NCI-H1436 treated with DMSO at 0.1 percent for 48 hours (cell line): ENCODE data around the gene DCLRE1B.

Experiments used
- DNase-seq: peaks from one replicate; lab custom pipeline; 2025; lab: John Stamatoyannopoulos, UW

Gene DCLRE1B

DNA sequence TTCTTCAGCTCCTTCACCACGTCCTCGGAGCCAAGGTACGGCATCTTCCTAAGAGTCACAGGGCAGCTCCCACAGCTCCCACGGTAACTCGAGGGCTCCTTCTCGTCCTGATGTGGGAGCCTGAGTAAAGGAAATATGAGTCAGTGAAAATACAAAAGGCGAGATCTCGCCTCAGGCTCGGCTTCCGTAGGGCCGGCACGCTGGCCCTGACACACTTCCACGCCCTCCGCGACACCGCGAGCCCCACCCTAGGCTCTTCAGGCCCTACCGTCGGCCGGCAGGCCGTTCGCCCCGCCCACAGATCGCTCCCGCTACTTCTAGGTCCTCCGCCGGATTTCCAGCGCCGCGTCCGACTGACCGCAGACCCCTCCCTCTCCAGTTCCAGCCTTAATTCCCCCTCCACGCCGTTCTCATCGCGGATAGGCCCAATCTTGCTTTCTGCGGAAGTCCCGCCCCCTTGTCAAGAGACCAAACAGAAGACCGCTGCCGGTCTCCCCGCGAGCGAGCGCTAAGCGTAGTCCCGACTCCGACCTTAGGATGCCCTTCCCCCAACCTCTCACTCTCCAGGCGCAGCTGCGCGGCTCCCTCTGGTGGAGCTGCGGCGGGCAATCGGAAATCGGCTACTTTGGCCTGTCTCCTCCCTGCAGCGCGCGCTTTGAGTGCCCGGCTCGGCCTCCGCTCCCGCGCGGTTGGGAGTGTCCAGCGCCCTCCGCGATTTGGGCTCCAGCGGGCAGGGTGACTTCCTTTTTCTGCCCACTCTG, at the start of gene DCLRE1B, which contains the start of gene AP4B1:
Gene DCLRE1B, plus strand, starts transcription at position 653 of the 761 bp plus-strand sequence. CDS start 261 bp downstream, outside the sequence.
Gene AP4B1, minus strand, starts transcription at position 126 of the 761 bp plus-strand sequence. Its CDS starts 82 bp downstream, at position 44.
- DNase-seq = peak; percentile 95

DNA sequence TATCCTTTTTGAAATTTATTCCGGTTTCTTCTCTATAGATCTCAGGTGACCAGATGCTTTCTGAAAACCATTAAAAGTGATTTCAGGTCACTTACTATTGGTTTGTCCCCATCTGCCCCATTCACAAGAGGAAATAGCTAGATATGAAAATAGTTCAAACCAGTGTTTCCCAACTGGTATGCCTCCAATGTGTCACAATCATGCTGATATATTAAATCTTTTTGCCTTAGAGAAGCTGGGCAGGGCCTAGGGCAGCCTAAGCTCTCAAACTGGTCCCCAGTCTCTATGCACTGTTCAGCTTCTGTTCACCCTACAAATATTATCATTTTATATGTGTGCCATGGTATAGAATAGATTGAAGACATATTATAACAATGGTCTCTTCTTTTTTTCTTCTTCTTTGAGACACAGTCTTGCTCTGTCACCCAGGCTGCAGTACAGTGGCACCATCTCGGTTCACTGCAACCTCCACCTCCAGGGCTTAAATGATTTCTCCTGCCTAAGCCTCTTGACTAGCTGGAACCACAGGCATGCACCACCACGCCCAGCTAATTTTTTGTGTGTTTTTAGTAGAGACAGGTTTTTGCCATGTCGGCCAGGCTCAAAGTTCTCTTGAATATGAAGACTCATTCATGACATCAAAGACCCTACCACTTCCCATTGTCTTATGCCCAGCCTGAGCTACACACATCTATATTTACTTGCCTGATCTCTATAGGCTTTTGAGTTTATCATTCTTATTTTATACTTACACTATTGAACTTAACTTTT, 49.3 kb upstream of the DCLRE1B start:
- no peak for DNase-seq

DNA sequence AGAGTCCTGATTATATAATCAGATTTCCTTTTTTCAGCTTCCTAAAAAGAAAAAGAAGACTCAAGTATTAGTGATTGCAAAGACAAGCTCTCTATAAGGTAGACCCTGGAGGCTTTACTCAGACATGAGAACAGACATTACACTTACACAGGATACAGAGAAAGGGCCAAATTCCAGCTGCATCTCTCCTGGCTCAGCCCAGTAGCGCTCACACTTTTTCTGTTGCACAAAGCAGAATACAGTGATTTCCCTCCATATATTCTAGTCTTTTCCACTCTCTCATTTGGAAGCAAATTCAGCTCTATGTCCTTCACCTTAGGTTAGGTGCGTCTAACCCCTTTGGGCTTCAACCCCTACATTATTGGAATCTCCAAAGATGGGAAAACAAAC, 48.7 kb upstream of the DCLRE1B start:
- DNase-seq = no peak

DNA sequence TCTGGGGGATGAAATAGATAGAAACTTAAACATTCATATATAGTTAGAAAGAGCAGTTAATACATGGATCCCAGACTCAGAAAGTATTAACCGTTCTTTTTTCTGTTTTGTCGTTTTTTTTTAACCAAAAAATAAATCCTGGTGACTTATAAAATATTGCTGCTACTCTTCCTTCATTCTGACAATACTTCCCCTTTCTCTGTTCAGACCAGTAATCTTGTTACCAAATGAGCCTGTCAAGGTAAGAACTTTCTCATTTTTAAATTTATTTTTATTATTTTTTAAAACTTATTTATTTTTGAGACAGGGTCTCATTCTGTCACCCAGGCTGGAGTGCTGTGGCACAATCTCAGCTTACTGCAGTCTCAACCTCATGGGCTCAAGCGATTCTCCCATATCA, 47.4 kb upstream of the DCLRE1B start:
- DNase-seq = no peak

DNA sequence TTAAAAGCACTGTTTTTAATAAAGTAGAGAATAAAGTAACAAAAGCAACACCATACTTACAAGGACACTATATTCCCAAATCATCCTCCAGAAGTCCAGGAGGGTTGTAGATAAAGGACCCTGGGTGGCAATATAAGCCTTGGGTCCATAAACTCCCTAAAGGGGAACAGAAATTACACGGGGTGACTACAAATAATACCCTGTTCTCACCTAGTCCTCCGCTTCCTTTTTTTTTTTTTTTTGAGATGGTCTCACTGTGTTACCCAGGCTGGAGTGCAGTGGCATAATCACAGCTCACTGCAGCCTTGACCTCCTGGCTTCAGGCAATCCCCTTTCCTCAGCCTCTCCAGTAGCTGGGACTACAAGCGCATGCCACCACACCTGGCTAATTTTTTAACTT, 46.7 kb upstream of the DCLRE1B start:
- no peak for DNase-seq

DNA sequence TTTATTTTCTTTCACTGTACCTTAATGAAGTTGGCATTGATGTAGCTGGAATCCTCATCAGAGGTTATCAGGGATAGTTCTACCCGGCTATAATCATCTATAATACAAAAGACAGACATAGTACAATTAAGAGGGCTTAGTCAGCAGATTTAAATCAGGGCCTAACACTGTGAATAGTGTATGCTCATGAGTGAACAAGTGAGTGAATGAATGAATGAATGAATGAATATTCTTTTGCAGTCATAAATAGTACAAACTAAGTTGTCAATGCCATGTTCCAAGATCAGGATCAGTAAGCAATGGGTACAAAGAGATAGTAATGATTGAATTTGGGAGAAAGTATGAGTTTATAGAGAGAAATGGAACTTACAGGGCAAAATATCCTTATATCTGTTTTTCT, 46.1 kb upstream of the DCLRE1B start:
- no peak for DNase-seq

DNA sequence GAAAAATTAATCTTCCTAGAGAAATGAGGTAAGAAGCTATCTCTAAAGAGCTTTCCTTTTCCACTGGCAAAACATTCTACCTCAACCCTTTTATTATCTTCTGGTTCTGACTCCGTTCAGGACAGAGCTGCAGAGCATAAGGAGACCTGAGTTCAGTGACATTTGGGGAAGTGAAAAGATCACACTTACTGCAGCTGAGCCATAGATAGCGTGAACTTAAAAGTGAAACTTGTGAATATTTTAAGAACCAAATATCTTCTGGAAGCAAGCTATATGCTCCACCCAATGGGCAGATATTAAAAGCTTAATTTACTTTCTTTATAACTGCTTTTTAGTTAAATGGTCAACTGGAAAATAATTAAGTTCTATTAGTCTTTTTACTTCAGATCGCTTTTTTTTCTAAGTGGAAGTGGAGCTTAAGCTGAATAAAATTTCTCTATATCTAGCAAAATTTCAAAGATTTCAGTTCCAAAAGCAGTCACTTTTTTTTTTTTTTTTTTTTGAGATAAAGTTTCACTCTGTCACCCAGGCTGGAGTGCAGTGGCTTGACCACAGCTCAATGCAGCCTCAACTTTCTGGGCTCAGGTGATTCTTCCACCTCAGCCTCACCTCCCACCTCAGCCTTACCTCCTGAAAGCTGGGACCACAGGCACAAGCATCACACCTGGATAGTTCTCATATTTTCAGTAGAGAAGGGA, 45.5 kb upstream of the DCLRE1B start:
- no peak for DNase-seq

DNA sequence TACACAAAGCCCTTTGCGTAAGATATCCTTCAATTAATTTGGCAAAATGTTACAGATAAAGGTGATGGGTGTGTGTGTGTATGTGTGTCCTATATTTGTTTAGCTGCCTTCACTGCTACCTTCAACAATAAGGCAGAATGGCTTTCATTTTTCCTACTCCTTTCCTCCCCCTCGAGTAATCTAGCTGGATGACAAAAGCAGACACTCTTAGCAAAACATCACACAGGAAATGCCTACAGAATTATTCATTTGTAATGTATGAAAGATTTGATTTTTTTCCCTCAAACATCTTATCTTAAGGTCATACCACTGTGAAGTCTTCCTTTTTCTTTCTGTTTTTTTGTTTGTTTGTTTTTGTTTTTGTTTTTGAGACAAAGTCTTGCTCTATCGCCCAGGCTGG, 44.2 kb upstream of the DCLRE1B start:
- no peak for DNase-seq

DNA sequence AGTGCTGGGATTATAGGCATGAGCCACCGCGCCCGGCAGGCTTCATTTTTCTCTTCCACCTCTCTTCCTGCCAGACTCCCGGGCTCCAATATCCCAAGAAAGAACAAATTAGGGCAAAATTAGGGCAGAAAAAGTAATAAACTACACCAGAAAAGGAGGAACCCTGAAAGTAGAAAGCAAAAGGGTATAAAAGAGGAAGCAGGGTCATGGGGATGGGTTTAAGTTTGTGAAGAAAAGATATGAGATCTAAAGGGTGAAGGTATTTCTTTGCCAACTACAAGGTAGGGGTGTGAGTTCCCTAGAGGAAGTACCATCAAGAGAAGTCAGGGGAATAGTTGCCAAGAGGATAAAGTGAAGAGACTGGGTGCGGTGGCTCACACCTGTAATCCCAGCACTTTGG, 43.5 kb upstream of the DCLRE1B start:
- DNase-seq = no peak

DNA sequence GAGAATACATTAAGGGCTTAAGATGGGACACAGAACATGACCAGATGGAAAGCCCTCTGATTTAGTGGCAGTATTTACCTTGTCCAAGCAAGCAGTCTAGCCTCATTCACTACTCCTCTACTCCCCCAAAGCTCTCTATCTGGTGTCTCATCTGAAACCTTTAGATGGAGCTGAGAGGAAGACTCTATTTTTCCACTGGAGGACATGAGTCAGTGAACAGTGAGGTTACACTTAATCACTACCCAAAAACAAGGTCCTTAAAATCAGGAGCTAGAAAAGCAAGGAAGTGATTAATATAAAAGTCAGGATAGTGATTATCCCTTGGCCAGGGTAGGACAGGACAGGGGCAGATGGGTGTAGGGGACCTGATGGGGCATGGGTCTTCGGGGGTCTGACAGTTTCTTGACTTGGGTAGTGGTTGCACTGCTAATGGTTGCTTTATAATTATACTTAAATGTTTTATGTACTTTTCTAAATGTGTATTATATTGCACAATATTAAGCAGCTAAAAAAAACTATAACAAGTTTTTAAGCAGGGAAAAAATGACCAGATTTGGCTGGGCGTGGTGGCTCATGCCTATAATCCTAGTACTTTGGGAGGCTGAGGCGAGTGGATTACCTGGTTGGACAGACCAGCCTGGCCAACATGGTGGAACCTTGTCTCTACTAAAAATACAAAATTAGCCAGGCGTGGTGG, 36.6 kb upstream of the DCLRE1B start:
- DNase-seq = no peak

DNA sequence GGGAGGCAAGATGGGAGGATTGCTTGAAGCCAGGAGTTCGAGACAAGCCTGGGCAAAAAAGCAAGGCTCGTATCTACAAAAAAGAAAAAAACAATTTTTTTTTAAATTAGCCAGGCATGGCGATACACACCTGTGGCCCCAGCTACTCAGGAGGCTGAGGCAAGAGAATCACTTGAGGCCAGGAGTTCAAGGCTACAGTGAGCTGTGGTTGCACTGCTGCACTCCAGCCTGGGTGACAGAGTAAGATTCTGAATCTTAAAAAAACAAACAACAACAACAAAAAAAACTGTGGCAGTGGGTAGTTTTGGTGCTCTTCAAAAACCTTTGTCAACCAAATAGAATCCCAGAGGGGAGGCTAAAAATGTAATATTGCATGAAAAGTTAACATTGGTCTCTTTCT, 34.3 kb upstream of the DCLRE1B start:
- DNase-seq = no peak

DNA sequence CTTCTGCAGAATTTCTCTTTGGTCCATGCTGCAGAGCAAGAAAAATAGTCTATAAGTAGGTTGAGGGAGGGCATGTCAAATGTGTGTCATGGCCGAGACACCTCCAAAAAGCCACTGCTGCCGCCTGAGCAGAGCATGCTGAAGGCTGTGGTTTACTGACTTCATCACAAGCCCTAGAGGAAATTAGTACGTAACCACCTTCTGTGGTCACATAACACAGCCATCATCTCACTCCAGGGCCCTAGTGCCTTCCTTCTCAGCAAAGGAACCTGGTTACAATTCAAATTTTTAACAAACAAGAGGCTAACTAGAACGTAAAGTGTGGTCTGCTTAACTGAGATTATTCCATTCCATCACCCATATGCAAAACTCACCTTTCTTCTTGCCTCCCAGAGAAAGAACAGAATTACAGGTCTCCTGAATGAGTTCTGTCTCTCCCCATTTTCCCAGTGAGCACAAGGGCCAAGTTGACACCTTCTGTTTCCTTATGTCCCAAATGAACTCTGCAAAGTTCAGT, 33.5 kb upstream of the DCLRE1B start, which contains the start of gene PTPN22:
Gene PTPN22, minus strand, starts transcription at position 116 of the 517 bp plus-strand sequence.
- DNase-seq = no peak

DNA sequence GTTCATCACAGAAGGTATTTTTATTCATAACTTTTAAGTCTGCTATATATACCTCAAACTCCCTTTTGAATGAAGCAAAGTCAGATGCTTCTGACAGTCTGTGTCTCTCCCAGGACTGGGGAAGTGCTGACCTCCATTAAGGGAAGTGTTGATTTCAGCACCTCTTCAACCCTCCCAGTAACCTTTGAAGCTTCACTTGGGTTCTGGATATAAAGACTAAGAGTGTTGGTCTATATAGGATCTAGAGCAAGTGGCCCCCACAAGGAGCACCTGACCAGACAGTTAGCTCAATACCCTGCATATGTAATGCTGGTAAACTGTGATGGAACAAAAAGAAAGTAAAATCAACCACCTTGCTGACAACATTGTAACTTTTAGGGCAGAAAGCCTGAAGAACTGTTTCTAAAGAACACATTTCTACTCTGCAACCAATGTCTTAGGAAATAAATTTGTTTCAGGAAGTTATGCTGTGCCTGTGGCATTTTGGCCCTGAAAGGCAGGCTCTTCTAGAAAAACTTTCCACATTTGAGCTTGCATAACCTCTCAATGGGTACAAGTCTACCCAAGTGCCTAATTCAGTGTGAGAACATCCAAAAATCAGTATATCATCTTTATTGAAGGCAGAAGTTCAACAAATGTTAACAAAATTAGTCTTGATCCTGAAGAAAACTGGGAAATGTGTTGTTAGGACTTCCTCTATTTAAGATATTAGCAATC, 32.7 kb upstream of the DCLRE1B start:
- DNase-seq = no peak

DNA sequence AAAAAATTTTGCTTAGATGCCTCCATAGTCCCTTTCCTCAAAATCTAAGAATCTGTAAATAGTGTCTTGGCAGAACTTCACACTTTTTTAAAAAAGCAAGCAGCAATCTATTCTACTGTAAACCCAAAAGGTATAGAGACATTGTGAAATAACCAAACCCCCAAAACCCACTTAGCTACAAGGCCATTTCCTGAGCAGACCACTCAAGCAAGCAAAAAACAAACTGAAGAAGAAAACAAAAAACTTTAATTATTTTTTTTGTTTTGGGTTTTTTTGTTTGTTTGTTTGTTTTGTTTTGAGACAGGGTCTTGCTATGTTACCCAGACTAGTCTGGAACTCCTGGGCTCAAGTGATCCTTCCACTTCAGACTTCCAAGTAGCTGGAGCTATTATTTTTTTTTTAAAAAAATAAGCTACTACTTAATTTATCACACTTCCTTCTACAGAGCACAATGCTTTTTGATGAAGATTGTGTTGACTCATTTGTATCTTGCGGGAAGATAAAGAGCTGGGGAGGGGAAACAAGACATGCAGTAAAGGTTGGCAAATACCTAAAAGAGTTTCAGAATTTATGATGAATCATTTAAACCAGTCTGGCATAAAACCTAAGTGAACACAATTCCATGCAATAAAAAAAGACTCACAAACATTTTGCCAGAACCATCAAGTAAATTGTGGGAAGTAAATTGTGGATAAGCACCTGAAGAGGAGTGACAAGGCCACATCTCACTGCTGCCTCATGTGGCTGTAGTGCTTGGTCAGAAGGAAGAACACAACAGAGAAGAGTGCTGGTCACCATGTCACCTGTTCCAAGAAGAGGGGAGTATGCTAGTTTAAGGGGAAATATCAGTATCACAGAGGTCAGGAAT, 30.9 kb upstream of the DCLRE1B start:
- no peak for DNase-seq

DNA sequence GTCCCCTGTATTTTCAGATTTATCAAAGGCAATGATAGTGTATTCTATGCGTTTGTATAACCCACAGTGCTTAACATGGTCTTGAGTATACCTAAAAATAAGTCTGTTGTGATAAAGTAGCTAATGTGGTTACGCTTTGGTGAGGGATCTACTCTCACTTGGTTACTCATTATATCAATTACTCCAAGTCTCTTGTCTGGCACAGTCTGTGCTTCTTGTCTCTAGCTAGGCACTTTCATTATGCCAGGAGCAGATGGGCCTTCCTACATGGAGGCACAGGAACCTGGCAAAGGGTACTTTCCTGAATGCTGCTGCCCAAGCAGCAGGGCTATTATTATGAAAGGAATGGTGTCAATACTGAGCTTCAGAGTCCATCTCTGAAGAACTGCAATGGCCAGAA, 29.4 kb upstream of the DCLRE1B start:
- DNase-seq = no peak

DNA sequence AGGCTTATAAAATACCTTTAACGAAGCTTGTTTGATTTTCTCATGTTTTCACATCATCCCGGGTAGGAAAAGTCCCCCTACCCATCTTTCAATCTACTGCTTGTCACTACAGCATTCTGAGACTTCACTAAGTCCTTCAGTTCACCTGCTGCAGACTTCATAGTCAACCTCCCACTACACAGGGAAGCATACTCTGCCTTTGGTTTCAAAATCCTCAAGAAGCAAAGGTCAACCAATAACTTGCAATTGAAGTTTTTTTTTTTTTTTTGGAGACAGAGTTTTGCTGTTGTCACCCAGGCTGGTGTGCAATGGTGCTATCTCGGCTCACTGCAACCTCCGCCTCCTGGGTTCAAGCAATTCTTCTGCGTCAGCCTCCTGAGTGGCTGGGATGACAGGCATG, 28.9 kb upstream of the DCLRE1B start:
- no peak for DNase-seq

DNA sequence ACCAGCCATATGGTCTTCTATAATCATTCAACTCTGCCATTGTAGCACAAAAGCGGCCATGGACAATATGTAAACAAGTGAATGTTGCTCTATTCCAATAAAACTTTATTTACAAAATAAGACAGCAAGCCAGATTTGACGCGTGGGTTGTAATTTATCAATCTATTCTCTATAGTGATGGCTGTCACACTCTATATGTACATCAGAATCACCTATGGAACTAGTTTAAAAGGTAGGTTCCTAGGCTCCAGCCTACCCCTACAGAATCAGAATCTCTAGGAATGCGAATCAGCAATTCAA, 25.4 kb upstream of the DCLRE1B start:
- no peak for DNase-seq

DNA sequence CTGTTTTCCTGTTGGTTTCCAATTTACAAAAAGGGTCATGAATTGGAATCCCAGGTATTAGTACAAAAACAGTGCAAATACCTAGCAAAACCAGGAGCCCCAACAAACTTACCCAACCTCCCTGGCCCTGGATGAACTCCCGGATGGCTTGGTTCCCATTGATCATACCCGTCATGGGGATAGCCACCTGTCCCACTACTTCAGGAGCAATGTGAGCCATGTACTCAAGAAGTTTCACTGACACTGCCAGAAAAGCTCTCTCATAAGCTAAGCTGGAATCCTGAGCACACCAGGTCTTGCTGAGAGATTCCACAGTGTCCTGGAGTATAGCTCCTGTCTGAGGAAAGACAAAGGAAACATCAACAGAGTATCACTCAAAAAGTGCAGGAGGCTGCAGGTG, 23.5 kb upstream of the DCLRE1B start:
- no peak for DNase-seq

DNA sequence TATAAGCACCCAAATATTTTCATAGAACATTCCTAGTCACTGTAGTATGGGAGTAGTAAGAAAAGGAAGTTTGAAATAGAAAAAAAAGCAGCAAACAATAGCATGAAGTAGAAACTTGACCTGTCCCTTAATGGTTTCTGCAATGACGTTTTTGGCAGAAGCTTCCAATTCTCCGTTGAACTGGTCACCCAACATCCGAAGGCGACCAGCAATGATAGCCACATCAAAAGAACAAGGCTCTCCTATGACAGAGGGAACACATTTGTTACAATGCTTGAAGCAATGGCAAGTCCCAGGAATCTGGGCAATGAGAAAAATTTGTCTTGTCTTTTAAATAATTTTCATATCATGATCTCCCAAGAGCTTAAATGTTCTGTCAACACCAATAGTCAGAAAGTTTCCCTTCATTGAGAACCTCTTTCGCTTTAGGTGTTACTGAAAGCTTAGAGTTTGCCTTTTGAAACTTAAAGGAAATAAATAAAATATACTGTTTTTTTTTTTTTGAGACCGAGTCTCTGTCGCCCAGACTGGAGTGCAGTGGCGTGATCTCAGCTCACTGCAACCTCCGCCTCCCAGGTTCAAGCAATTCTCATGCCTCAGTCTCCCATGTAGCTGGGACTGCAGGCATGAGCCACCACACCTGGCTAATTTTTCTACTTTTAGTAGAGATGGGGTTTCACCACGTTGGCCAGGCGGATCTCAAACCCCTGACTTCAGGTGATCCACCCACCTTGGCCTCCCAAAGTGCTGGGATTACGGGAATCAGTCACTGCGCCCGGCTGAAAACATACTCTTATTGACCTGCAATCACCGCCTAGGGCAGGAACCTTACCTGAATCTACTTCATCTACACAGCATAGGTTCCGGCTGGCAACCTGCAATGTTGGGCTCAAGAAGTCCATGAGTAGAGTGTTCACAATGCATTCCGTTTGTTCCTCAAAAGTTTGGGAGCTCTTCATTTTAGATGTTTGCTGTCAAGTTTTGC, 18.4 kb upstream of the DCLRE1B start:
- DNase-seq = no peak
